GM18907 (cell line): ENCODE data around the gene NKAIN4.

Source experiments
- ATAC-seq: cut with Tn5 transposase; IDR thresholded peaks from one replicate; pipeline ENCODE4 v1.9.1; 2021; ENCODE audit warnings: mild to moderate bottlenecking, moderate library complexity; ENCODE audit not compliant: unreplicated experiment

Gene NKAIN4

GRCh38 chr20:63220696-63221399 lies 33.4 kb downstream of the NKAIN4 start:
- ATAC-seq = no peak

- ATAC-seq = no peak
These were observed 34.3 kb downstream of the NKAIN4 start for GRCh38 chr20:63219866-63220521.

- ATAC-seq = no peak
These were observed 34.8 kb downstream of the NKAIN4 start for GRCh38 chr20:63219447-63219821.

GRCh38 chr20:63218701-63219446 lies 35.4 kb downstream of the NKAIN4 start:
- ATAC-seq = no peak

- no peak for ATAC-seq
These were observed 36.6 kb downstream of the NKAIN4 start for GRCh38 chr20:63217706-63218105.

- no peak for ATAC-seq
These were observed 37.3 kb downstream of the NKAIN4 start for GRCh38 chr20:63216849-63217471.

GRCh38 chr20:63216041-63216848 lies 38.0 kb downstream of the NKAIN4 start, which contains the start of gene YTHDF1:
Gene YTHDF1 (minus strand): TSS chr20:63216131. CDS start chr20:63215892, 239 bp downstream.
- ATAC-seq = peak; percentile 83

- peak; percentile 21 for ATAC-seq
These were observed 38.9 kb downstream of the NKAIN4 start for GRCh38 chr20:63215101-63216040.

- ATAC-seq = no peak
These were observed 39.7 kb downstream of the NKAIN4 start for GRCh38 chr20:63214514-63214913.

- no peak for ATAC-seq
These were observed 41.5 kb downstream of the NKAIN4 start for GRCh38 chr20:63212792-63213191.

GRCh38 chr20:63212393-63212730 lies 41.9 kb downstream of the NKAIN4 start:
- no peak for ATAC-seq

- no peak for ATAC-seq
These were observed 44.2 kb downstream of the NKAIN4 start for GRCh38 chr20:63210011-63210605.

GRCh38 chr20:63208346-63208909 lies 45.8 kb downstream of the NKAIN4 start:
- ATAC-seq = no peak

GRCh38 chr20:63206878-63207277 lies 47.4 kb downstream of the NKAIN4 start:
- no peak for ATAC-seq

GRCh38 chr20:63205896-63206295 lies 48.4 kb downstream of the NKAIN4 start:
- ATAC-seq = no peak

GRCh38 chr20:63204362-63204761 lies 49.9 kb downstream of the NKAIN4 start:
- no peak for ATAC-seq

GRCh38 chr20:63202811-63203526 lies 51.3 kb downstream of the NKAIN4 start:
- no peak for ATAC-seq

GRCh38 chr20:63202021-63202420 lies 52.2 kb downstream of the NKAIN4 start:
- no peak for ATAC-seq
